Measurements from ENCODE around the gene HMGA1. TPM values are rescaled to one million over a fixed set of nuclear protein-coding genes. Genes with fewer than 3 reads are reported as not detected.

HMGA1 gene
- total and polyA plus RNA-seq, 2 experiments from 2014 or later: 43.4 to 69.0 TPM

GRCh38 chr6:34226731-34227586, 9.7 kb upstream of the HMGA1 start:
- no peaks in the 10 kb centered on the region for H3K27me3 ChIP-seq
- no peaks in the 10 kb centered on the region for H3K36me3 ChIP-seq (replicated peaks; ENCODE audit: insufficient read depth, low read depth)
- H3K4me3 ChIP-seq: no peak overlapping the region
- H3K79me2 ChIP-seq: no peaks in the 10 kb centered on the region
- TF ChIP-seq EZH2phosphoT487 (IDR thresholded peaks at IDR 0.05; ENCODE audit: low read depth, severe bottlenecking, unreplicated experiment): no peak
- no peak for TF ChIP-seq CTCF (IDR thresholded peaks at IDR 0.05; ENCODE audit: poor library complexity)
- TF ChIP-seq EZH2 (IDR thresholded peaks at IDR 0.05; ENCODE audit: borderline replicate concordance): no peak
- no peak overlapping the region for H3K27ac ChIP-seq
- H3K9me3 ChIP-seq (ENCODE audit: low read depth): no peaks in the 10 kb centered on the region
- WGBS (ENCODE audit: low lambda C conversion rate, missing lambda C conversion rate): 82% methylated on average over 14 of the region's 15 CpGs
- no peaks in the 10 kb centered on the region for H3K9me2 ChIP-seq (replicated peaks; ENCODE audit: insufficient read depth)
- H3K4me2 ChIP-seq: no peak overlapping the region
- H2AFZ ChIP-seq: no peak overlapping the region
- H4K20me1 ChIP-seq (ENCODE audit: insufficient read depth, poor library complexity, severe bottlenecking): no peaks in the 10 kb centered on the region
- no peak for DNase-seq (ENCODE audit: low spot score)
- H3K4me1 ChIP-seq (ENCODE audit: insufficient read depth): peaks cover 11% of the 10 kb centered on the region

GRCh38 chr6:34227761-34228421, 8.8 kb upstream of the HMGA1 start:
- WGBS (ENCODE audit: low lambda C conversion rate, missing lambda C conversion rate): 95% methylated on average over 16 of the region's 16 CpGs
- no peak overlapping the region for H3K27ac ChIP-seq
- no peaks in the 10 kb centered on the region for H3K27me3 ChIP-seq
- no peak overlapping the region for H3K4me3 ChIP-seq
- H3K4me1 ChIP-seq (ENCODE audit: insufficient read depth): peaks cover 11% of the 10 kb centered on the region
- H3K79me2 ChIP-seq: no peaks in the 10 kb centered on the region
- TF ChIP-seq CTCF (IDR thresholded peaks at IDR 0.05; ENCODE audit: poor library complexity) (no peak), EZH2 (IDR thresholded peaks at IDR 0.05; ENCODE audit: borderline replicate concordance) (no peak), EZH2phosphoT487 (IDR thresholded peaks at IDR 0.05; ENCODE audit: low read depth, severe bottlenecking, unreplicated experiment) (no peak)
- no peaks in the 10 kb centered on the region for H4K20me1 ChIP-seq (ENCODE audit: insufficient read depth, poor library complexity, severe bottlenecking)
- no peaks in the 10 kb centered on the region for H3K9me2 ChIP-seq (replicated peaks; ENCODE audit: insufficient read depth)
- no peak overlapping the region for H3K4me2 ChIP-seq
- no peak overlapping the region for H2AFZ ChIP-seq
- H3K36me3 ChIP-seq (replicated peaks; ENCODE audit: insufficient read depth, low read depth): no peaks in the 10 kb centered on the region
- no peaks in the 10 kb centered on the region for H3K9me3 ChIP-seq (ENCODE audit: low read depth)
- no peak for DNase-seq (ENCODE audit: low spot score)

GRCh38 chr6:34229877-34230276, 6.8 kb upstream of the HMGA1 start:
- no peak overlapping the region for H2AFZ ChIP-seq
- WGBS (ENCODE audit: low lambda C conversion rate, missing lambda C conversion rate): 90% methylated on average over 8 of the region's 8 CpGs
- no peak overlapping the region for H3K4me3 ChIP-seq
- no peak overlapping the region for H3K27ac ChIP-seq
- H3K36me3 ChIP-seq (replicated peaks; ENCODE audit: insufficient read depth, low read depth): no peaks in the 10 kb centered on the region
- H3K4me2 ChIP-seq: no peak overlapping the region
- no peaks in the 10 kb centered on the region for H3K4me1 ChIP-seq (ENCODE audit: insufficient read depth)
- no peaks in the 10 kb centered on the region for H3K9me2 ChIP-seq (replicated peaks; ENCODE audit: insufficient read depth)
- no peaks in the 10 kb centered on the region for H3K9me3 ChIP-seq (ENCODE audit: low read depth)
- no peak for DNase-seq (ENCODE audit: low spot score)
- H4K20me1 ChIP-seq (ENCODE audit: insufficient read depth, poor library complexity, severe bottlenecking): no peaks in the 10 kb centered on the region
- no peaks in the 10 kb centered on the region for H3K79me2 ChIP-seq
- TF ChIP-seq CTCF (IDR thresholded peaks at IDR 0.05; ENCODE audit: poor library complexity) (no peak), EZH2phosphoT487 (IDR thresholded peaks at IDR 0.05; ENCODE audit: low read depth, severe bottlenecking, unreplicated experiment) (no peak), EZH2 (IDR thresholded peaks at IDR 0.05; ENCODE audit: borderline replicate concordance) (no peak)
- H3K27me3 ChIP-seq: no peaks in the 10 kb centered on the region

All from hepatocyte (in vitro differentiated cells).